CD4-positive, CD25-positive, alpha-beta regulatory T cell (primary cell): Measurements from ENCODE around the gene ZSCAN32. TPM values are rescaled to one million over a fixed set of nuclear protein-coding genes. Genes with fewer than 3 reads are reported as not detected.

Experiments
- ATAC-seq, 2 donors: fragments of 150-1000 bp; cut with Tn5 transposase; one replicate each; pipeline ENCODE4 v1.10.0; 2021; ENCODE audit warnings: low read depth in 2 of 2, moderate number of reproducible peaks in 2 of 2, moderate library complexity in 1 of 2
- DNase-seq, 3 donors: peaks; one replicate each; pipeline versions ENCODE4 v3.0.0 to v3.0.0-alpha.2; 2012 to 2022; ENCODE audit warnings: mixed read lengths in 1 of 3
- H3K27ac ChIP-seq: one replicate; pipeline ENCODE4 v1.7.0; 2013; ENCODE audit warnings: mild to moderate bottlenecking, low read length; ENCODE audit not compliant: insufficient read depth, poor library complexity, severe bottlenecking
- H3K27me3 ChIP-seq: one replicate; pipeline ENCODE4 v1.7.0; 2013; ENCODE audit warnings: low read length; ENCODE audit not compliant: control insufficient read depth, insufficient read depth
- H3K36me3 ChIP-seq: one replicate; pipeline ENCODE4 v1.7.0; 2013; ENCODE audit warnings: mild to moderate bottlenecking, low read length, moderate library complexity; ENCODE audit not compliant: control insufficient read depth, insufficient read depth
- H3K4me1 ChIP-seq: 2 replicates; pipeline ENCODE4 v1.7.0; 2013; ENCODE audit warnings: mild to moderate bottlenecking, low read length; ENCODE audit not compliant: insufficient read depth, control insufficient read depth, poor library complexity, severe bottlenecking
- H3K4me3 ChIP-seq: one replicate; pipeline ENCODE4 v1.7.0; 2013; ENCODE audit warnings: low read depth, mild to moderate bottlenecking, low read length, moderate library complexity
- H3K9me3 ChIP-seq, 2 experiments: 1 replicate in 1 of 2; 2 replicates in 1 of 2; pipeline ENCODE4 v1.7.0; 2013; ENCODE audit warnings: low read length in 2 of 2, mild to moderate bottlenecking in 1 of 2, moderate library complexity in 1 of 2; ENCODE audit not compliant: control insufficient read depth in 2 of 2
- H3K27ac Mint-ChIP-seq, 3 donors: one replicate each; pipeline ENCODE4 v1.8.0; 2020 to 2022; ENCODE audit warnings: mild to moderate bottlenecking in 3 of 3, mixed read lengths in 3 of 3, moderate library complexity in 2 of 3
- H3K27me3 Mint-ChIP-seq: one replicate; pipeline ENCODE4 v1.8.0; 2022; ENCODE audit warnings: mild to moderate bottlenecking, mixed read lengths
- H3K36me3 Mint-ChIP-seq: one replicate; pipeline ENCODE4 v1.8.0; 2020; ENCODE audit warnings: mixed read lengths
- H3K4me1 Mint-ChIP-seq, 4 donors: one replicate each; pipeline ENCODE4 v1.8.0; 2020 to 2022; ENCODE audit warnings: mixed read lengths in 4 of 4, mild to moderate bottlenecking in 1 of 4
- H3K4me3 Mint-ChIP-seq, 4 donors: one replicate each; pipeline ENCODE4 v1.8.0; 2020 to 2022; ENCODE audit warnings: mild to moderate bottlenecking in 4 of 4, mixed read lengths in 4 of 4, moderate library complexity in 3 of 4
- H3K9me3 Mint-ChIP-seq, 7 donors: one replicate each; pipeline ENCODE4 v1.8.0; 2020 to 2022; ENCODE audit warnings: mixed read lengths in 7 of 7, mild to moderate bottlenecking in 3 of 7, moderate library complexity in 2 of 7
- polyA plus RNA-seq, 4 donors: library from polyadenylated mRNA; unstranded; fragments of 300-500 nt; fragmentation: Illumina TruSeq; gene quantifications; one replicate each; pipeline ENCODE4 v1.2.3, GENCODE V29; 2021
- total RNA-seq: library from RNA; stranded (reverse); gene quantifications from one replicate; pipeline ENCODE4 v1.2.3, GENCODE V29; 2022

ZSCAN32 gene
- total RNA-seq (13.2 TPM), polyA plus RNA-seq (10 to 100 TPM in 3 of 4 donors, 1 to 10 TPM in 1; 7.1 to 16.7 (median 11.7) TPM)

DNA sequence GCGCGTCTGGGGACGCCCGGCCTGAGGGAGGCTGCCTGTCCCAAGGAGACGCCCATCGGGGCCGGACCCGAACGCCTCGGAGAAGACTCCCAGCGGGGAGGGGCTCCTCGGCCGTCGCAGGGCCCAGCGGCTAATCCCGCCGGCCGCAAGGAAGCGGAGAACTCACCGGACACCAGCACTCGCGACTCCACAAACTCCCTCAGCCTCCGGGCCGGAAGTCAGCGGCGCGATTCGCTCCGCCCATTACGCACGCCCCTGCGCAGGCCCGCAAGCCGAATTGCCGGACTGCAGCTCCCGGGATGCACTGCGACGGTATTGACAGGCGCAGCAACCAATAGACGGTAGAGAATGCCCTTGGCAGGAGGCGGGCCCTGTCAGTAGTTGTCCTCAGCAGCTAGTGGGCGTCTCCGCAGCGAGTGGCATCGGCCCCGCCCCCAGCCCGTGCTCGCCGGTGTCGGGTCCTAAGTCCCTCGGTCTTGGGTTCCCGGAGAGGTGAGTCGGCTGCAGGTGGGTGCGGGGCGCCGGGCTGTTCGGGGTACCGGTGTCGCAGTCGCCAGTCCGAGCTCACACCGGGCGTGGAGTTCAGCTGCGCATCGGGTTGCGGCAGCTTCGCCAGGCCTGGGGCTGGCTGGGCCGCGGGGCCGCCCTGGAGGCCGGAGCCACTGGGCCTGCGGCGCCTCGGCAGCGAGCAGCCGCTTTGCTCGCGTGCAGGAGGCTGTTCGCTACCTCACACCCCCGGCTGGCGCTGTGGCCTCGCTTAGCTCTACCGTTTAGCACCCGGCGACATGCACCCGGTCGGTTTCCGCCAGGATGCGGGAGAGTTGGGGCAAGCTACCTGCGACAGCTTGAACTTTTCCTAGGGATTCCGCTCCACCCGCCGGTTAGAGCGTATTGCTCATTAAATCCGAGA lies at the start of gene ZSCAN32, which contains the start of gene ZNF174:
ZSCAN32 (minus strand) TSS at position 226 of the 910 bp plus-strand sequence. CDS start 3,447 bp downstream, outside the sequence.
ZNF174 (plus strand) TSS at position 437 of the 910 bp plus-strand sequence. CDS start 790 bp downstream, outside the sequence.
- H3K9me3 ChIP-seq, result peaks cover 37 to 41% of the 10 kb centered on the region in 2 experiments
- Mint-ChIP-seq H3K4me1 (peaks cover 11 to 64% (median 36%) of the 10 kb centered on the region in 4 donors), H3K9me3 (peaks cover 0 to 28% (median 15%) of the 10 kb centered on the region in 7 donors), H3K36me3 (peaks cover 46% of the 10 kb centered on the region), H3K27me3 (no peaks in the 10 kb centered on the region), H3K4me3 (peak within 1 kb of the TSS; percentile 93 to 96 (median 94)), H3K27ac (peak within 1 kb of the TSS; percentile 83 to 92 (median 89))
- peaks cover 24% of the 10 kb centered on the region for H3K4me1 ChIP-seq
- no peaks in the 10 kb centered on the region for H3K27me3 ChIP-seq
- ATAC-seq (peak; percentile 98 to 99), DNase-seq (peak; percentile 98 to 100 (median 99))
- H3K4me3 ChIP-seq, result peak within 1 kb of the TSS; percentile 92
- H3K36me3 ChIP-seq, result peaks cover 48% of the 10 kb centered on the region
- H3K27ac ChIP-seq, result peak within 1 kb of the TSS; percentile 85

DNA sequence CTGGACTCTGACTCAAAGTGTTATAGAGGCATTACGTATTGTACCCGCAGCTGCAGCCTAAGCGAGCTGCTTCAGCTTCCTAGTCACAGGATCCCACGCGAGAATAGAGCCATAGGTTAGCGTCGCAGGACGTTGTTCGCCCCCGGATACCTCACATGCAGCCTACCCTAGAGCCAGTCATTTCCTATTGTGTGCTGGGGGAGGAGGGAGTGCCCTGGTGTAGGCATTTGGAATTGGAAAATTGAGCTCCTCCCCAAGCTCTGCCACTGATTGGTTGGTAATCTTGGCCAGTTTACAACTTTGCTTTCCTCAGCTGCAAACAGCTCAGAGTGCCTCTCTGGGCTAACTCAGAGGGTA lies 43.2 kb upstream of the ZSCAN32 start:
- peak overlapping the region; percentile 94 to 98 (median 97) for H3K27ac Mint-ChIP-seq
- H3K27ac ChIP-seq, result peak overlapping the region; percentile 84
- H3K9me3 Mint-ChIP-seq, result peaks cover 0 to 13% (median 5%) of the 10 kb centered on the region in 7 donors
- peaks cover 12 to 40% (median 22%) of the 10 kb centered on the region in 4 donors for H3K4me1 Mint-ChIP-seq
- peaks cover 11% of the 10 kb centered on the region for H3K4me1 ChIP-seq
- DNase-seq (peak; percentile 13 to 63 (median 44)), ATAC-seq (peak; percentile 25 to 40)
- no peaks in the 10 kb centered on the region for H3K27me3 ChIP-seq
- peaks cover 23% of the 10 kb centered on the region for H3K36me3 Mint-ChIP-seq
- peaks cover 21% of the 10 kb centered on the region for H3K36me3 ChIP-seq
- peaks cover 7 to 9% of the 10 kb centered on the region in 2 experiments for H3K9me3 ChIP-seq
- no peaks in the 10 kb centered on the region for H3K27me3 Mint-ChIP-seq
- peak overlapping the region; percentile 77 for H3K4me3 ChIP-seq
- peak overlapping the region; percentile 93 to 100 (median 99) for H3K4me3 Mint-ChIP-seq

DNA sequence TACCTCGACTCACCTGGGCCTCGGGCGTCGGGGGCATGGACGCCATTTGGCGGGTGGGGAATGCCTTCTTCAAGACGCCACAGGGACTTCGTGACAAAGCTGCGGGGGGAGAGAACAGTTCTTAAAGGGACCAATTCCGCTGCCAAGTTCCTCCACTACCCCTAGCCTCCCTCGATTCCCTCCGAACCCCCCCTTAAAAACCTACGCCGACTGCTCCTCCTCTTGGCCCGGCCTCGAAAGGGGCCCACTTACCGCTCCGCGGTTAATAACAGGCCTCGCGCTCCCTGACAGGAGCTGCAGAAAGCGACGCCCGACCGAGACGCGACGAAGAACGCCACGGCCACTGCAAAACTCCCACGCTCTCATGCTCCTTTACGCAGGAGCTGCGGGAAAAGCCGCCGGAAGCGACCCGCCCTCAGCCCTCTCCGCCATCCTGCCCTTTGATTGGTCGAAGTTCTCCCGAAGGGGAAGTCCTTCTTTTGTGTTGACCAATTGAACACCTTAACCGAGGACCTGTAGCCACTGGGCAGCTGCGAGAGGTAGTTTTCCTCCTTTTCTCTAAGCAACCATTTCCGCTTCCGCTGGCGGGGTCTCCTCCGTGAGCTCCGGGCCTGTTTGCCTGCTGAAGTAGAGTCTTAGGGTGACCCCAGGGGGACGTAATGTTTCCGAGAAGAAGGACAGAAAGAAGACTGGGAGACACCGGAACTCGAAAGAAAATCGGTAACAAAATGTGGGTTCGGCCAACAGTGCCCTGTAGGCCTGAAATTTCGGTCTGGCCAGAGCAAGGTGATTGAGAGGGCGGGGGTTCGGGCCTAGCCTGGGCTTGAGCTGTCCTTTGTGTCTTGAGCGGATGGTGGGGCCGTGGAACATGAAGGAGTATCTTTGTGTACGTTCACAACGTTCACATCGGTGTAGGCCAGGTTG lies 42.6 kb upstream of the ZSCAN32 start, which contains the start of the genes NAA60 and ZNF597:
NAA60 (plus strand) TSS at position 573 of the 924 bp plus-strand sequence. CDS start 32,548 bp downstream, outside the sequence.
ZNF597 (minus strand) TSS at position 397 of the 924 bp plus-strand sequence; CDS start at position 46, 351 bp downstream.
- peaks cover 26% of the 10 kb centered on the region for H3K36me3 ChIP-seq
- Mint-ChIP-seq H3K4me3 (peak within 1 kb of the TSS; percentile 93 to 100 (median 99)), H3K27ac (peak within 1 kb of the TSS; percentile 94 to 98 (median 97)), H3K9me3 (peaks cover 0 to 14% (median 5%) of the 10 kb centered on the region in 7 donors), H3K36me3 (peaks cover 23% of the 10 kb centered on the region), H3K27me3 (no peaks in the 10 kb centered on the region), H3K4me1 (peaks cover 12 to 40% (median 22%) of the 10 kb centered on the region in 4 donors)
- H3K4me1 ChIP-seq, result peaks cover 11% of the 10 kb centered on the region
- peak within 1 kb of the TSS; percentile 77 for H3K4me3 ChIP-seq
- H3K9me3 ChIP-seq, result peaks cover 7 to 9% of the 10 kb centered on the region in 2 experiments
- DNase-seq, result peak; percentile 76 to 90 (median 79)
- no peaks in the 10 kb centered on the region for H3K27me3 ChIP-seq
- peak; percentile 96 to 97 for ATAC-seq
- H3K27ac ChIP-seq, result peak within 1 kb of the TSS; percentile 84

DNA sequence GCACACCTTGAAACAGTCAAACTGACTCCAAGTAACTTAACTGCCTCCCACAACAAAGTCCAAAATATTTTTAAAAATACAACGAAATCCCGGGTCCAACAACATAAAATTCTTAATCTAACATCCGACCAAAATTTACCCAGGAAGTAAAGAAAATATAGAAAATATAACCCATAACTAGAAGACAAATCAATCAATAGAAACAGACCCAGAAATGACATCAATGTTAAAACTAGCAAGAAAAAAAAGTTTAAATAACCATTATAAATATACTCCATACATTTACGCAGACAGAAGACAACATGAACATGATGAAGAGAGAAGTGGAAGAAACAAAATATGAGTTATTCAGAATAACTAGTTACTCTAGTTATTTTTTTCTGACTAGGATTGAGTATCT lies 38.8 kb upstream of the ZSCAN32 start:
- Mint-ChIP-seq H3K4me3 (peak overlapping the region in 2 of 4 donors; percentile 15 to 25), H3K27ac (no peak overlapping the region), H3K9me3 (peaks cover 0 to 14% (median 5%) of the 10 kb centered on the region in 7 donors), H3K4me1 (peaks cover 7 to 38% (median 19%) of the 10 kb centered on the region in 4 donors), H3K36me3 (peaks cover 28% of the 10 kb centered on the region), H3K27me3 (no peaks in the 10 kb centered on the region)
- no peak overlapping the region for H3K27ac ChIP-seq
- no peaks in the 10 kb centered on the region for H3K27me3 ChIP-seq
- no peak for ATAC-seq
- no peak for DNase-seq
- H3K36me3 ChIP-seq, result peaks cover 35% of the 10 kb centered on the region
- H3K4me1 ChIP-seq, result peaks cover 7% of the 10 kb centered on the region
- H3K4me3 ChIP-seq, result no peak overlapping the region
- peaks cover 7 to 9% of the 10 kb centered on the region in 2 experiments for H3K9me3 ChIP-seq

DNA sequence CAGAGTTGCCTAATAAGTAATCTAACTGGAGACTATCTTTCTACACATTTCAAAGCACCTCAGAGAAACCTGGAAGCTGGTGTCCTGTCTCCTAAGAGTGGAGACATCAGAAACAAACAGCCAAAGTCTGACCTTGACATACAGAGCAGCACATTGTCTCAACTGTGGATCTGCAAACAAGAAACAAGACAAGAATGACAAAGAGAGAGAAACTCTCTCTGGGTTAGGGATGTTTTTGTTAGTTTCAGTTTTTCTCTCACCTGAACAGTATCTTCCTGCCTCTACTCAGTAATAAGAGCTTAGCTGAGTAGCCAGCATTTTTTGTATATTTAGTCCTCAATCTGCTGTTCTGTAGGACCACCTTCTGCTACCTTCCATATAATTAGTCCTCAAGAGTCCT lies 33.6 kb upstream of the ZSCAN32 start:
- Histone ChIP-seq H3K4me3 (no peak overlapping the region), H3K27me3 (no peaks in the 10 kb centered on the region), H3K36me3 (peaks cover 23% of the 10 kb centered on the region), H3K9me3 (peaks cover 2 to 9% of the 10 kb centered on the region in 2 experiments), H3K4me1 (no peaks in the 10 kb centered on the region), H3K27ac (no peak overlapping the region)
- DNase-seq, result no peak
- Mint-ChIP-seq H3K27me3 (peaks cover 10% of the 10 kb centered on the region), H3K9me3 (peaks cover 0 to 13% (median 3%) of the 10 kb centered on the region in 7 donors), H3K27ac (no peak overlapping the region), H3K36me3 (peaks cover 18% of the 10 kb centered on the region), H3K4me3 (no peak overlapping the region), H3K4me1 (peaks cover 9 to 34% (median 19%) of the 10 kb centered on the region in 4 donors)
- no peak for ATAC-seq

DNA sequence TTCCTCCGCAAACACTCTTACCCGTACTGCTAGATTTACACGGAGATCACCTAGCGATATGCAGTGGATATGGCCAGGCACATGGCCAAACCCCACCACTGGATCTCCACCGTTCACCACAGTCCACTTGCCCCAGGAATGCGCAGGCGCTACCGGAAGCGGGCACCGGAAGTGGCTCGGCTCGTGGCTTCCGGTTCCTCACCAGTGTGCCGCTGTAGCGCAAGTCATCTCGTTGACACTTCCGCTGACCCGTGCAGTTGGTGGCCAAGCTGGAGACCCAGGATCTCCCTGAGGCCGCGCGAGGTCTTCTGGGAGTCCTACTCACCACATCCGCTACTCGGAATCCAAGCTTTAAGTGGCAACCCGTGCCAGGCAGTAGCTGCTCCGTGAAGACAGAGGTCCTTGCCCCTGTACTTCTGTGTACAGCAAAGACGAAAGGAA lies 31.0 kb upstream of the ZSCAN32 start:
- Mint-ChIP-seq H3K36me3 (peaks cover 9% of the 10 kb centered on the region), H3K9me3 (peaks cover 0 to 10% (median 3%) of the 10 kb centered on the region in 7 donors), H3K4me1 (peaks cover 9 to 32% (median 19%) of the 10 kb centered on the region in 4 donors), H3K4me3 (peak overlapping the region in 3 of 4 donors; percentile 42 to 73 (median 63)), H3K27ac (peak overlapping the region in 2 of 3 donors; percentile 8 to 90), H3K27me3 (peaks cover 10% of the 10 kb centered on the region)
- Histone ChIP-seq H3K4me3 (peak overlapping the region; percentile 51), H3K27me3 (no peaks in the 10 kb centered on the region), H3K9me3 (peaks cover 0 to 5% of the 10 kb centered on the region in 2 experiments), H3K4me1 (no peaks in the 10 kb centered on the region), H3K27ac (no peak overlapping the region), H3K36me3 (peaks cover 11% of the 10 kb centered on the region)
- peak; percentile 70 to 76 for ATAC-seq
- peak; percentile 6 to 79 (median 58) for DNase-seq
